ENCODE data around the gene RERE.
A peak's percentile ranks its signal among the peaks of the same experiment; 100 is the strongest.

Gene RERE

DNA sequence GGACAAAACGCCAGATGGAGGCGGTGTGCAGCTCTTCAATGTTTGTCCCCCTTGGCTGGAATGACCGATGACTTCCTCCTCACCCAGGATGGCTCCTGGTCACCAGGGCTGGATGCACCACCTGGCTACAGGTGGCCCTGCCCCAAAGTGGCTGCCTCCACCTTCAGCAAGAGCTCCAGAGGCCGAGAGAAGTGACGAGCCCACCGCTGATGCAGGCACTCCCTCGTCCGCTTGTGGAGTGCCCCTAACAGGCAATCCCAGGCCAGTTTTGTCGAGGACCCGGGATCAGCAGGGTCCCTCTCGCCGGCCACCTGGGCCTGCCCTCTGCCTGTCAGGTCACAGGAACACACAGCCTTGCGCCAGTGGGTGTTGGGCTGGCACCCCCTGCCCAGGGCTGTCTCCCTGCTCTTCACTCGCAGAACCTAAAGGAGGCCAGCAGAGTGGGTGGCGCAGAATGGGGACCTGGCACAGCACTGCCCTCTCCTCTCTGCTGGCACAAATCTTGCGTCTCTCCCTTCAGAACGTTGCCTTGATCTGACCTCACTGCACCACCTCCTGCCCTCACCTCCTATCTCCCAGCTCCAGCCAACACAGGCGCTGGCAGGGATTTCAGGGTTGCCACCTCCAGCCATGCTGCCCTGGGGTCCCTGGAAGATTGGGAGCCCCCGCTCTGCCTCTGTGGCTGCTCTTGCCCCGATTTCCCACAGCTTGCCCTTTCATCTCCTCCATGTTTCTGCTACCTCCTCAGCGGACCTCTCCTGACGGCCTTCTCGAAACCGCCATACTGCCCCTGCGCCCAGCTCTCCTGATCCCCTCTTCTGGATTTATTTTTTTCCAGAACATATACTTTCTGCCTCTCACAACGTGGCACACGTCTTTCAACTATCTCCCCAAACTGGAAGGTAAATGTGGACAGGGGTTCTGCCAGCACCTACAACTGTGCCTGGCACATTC is 460.9 kb downstream of the RERE start:
- no peak for DNase-seq

DNA sequence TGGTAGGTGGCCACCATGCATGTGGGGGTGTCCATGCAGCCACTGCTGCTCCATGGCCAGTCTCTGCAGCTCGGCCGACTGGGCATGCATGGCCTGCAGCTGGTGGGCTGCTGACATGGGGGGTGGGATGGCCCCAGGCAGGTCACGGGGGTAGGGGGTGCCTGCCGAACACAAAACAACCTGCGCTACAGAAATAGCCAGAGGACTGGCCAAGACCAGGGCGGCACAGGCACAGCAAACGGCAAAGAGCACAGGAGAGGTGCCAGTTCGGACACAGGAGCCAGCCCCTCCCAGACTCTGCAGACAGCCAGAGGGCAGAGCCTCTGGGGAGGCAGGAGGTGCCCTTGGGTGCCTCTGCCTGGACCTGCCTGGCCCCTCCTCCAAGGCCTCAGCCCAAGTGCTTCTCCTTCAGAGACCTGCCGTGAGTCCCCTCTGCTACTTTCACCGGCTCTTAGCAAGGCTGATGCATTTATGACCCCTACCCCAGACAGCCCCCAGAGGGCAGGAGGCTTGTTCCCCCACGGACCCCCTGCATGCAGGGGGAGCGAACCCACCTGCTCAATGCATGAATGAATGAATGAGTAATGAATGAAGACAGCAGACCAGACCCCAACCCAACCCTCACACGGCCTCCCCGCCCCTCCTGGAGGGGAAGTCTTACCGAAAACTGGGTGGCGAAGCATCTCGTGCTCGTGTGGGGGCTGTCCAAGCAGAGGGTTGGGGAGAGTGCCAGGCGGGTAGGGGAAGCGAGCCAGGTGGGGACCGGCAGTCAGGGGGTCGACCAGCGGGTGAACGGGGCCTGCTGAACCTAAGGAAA is 461.8 kb downstream of the RERE start:
- no peak for DNase-seq

DNA sequence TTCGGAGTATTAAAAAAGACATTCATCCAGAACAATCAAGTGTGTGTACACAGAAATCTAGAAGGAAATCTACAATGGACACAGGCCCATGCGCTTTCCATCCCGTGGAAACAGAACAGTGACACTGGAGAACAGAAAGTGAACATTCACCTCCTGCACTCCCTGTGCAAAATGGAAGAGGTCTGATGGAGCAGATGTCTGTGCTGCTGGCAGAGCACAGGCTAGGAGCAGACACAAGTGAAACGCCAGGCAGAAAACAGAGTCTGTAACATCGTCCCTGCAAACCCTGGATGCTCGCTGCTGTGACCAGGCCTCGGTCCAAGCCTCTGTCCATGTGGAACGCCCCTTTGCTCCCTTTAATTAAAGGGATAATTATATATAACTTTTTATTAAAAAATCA is 463.4 kb downstream of the RERE start:
- DNase-seq, result no peak

DNA sequence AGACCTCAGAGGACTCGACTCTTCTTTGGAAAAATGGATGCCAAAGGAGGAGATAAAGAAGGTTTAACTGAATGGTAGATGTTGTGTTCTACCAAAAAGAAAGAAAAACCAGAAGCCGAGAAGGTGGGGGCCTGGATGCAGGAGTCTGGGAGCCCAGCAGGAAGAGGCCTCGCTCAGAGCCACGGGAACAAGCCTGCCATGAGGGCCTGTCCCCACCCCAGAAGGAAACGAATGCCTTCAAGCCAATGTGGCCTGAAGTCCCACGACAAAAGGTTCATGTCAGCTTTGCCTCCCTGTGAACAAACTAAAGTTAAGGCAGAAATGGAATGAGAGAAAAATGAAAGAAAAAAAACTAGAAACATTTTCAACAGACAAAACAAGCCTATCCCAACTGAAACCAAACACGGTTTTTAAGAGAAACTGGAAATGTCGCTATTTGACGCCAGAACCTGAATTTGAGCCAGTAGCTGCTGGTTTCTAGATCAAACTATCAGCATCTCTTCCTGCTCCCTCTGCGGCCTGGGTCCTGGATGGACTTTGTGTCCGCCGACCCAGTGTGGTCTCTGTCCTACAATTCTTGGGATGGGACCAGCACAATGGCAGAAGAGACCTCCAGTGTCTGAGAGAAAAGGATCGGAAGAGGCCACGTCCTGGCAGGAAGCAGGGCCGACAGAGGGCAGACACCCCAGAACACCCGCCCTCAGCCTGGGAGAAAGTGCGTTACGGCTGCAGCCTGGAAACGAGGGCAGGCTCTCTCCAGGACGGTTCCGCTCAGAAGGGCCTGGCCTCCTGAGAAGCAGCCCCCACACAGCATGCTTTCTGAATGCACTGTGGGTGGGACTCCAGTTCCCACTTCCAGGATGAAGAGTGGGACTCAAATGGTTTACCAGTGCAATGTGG is 464.3 kb downstream of the RERE start:
- no peak for DNase-seq

DNA sequence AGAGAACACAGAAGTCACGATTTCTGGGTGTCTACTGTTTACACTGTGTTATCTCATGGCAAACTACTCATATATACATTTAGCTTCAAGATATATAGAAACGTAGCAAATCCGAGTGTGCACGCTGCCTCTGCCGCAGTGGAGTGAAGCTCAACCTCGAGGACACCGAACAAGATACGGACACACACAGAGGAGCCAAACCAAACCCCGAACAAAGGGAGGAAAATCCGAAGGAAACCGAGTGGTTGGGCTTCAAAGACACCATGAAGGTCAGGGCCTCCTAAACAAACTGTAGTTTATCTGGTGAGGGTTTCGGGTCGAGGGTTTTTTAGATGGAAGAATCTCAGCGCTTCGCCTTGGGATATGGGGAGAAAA is 465.0 kb downstream of the RERE start:
- DNase-seq, result no peak

DNA sequence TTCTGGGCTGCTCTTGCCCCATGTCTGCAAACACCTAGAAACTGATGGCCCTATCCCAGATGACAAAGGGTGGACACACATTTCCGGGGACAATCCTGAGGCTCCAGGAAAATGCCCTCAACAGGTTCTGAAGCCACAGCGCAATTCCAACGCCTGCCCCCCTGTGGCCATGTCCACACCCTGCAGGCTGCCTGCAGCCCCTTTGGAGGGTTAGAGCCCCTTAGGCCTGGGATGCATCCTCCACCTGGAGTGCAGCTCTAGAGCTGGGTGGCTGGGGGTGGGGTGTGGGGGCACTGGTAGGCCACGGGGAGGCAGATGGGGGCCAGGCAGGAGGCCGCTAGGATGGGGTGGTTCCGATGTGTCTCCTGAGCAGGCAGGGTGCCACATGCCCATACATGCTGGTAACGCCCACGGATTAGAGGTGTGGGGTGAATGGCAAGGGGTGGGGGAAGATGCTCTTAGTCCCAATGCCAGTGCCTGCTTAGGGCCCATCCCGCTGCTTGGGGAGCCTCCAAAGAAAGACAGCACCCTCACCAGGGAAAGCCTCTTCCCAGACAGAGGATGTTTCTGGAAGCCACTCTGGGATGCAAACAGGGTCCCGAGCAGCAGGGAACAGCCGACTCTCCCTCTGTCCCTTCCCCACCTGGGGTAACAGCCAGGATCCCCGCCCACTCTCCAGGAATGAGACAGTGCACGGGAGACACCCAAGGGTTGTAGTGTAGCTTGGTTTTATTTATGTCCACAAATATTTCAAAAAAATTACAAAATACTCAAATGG is 465.6 kb downstream of the RERE start:
- peak in 1 of 6 experiments; percentile 21 for DNase-seq

DNA sequence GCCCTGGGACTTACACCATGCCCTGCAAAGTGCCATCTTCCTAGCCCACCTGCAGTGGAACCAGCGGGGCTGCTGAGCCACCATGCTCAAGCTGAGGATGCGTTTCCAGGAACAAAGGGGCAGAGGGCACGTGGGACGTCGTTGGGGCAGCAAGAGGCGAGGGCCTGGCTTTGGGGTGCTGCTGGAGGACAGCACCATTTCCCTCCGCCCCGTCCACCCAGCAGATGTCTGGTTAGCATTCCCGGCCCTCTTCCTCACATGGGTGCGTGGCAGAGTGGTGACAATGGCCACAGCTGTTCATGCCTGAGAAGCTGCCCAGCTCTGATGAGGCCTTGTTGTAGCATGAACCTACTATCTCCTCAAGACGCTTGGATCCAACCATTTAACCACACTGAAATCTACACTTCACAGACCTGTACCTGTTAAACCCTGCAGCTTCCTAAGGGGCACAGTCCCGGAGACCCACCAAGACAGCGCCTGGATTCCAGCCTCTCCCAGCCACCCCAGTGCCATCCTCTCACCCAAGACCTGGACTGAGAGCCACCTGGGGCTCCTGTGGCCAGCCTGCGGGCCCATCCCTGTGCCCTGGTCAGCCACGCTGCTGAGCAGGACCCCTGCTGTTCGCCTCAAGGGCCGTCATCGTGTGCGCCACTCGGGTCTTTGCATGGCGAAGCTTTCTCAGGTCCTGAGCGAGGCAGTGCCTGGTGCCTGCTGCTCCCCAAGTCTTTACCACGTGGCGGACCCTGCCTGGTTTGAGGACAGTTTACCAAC is 466.3 kb downstream of the RERE start:
- DNase-seq, result peak in 1 of 6 experiments; percentile 7

DNA sequence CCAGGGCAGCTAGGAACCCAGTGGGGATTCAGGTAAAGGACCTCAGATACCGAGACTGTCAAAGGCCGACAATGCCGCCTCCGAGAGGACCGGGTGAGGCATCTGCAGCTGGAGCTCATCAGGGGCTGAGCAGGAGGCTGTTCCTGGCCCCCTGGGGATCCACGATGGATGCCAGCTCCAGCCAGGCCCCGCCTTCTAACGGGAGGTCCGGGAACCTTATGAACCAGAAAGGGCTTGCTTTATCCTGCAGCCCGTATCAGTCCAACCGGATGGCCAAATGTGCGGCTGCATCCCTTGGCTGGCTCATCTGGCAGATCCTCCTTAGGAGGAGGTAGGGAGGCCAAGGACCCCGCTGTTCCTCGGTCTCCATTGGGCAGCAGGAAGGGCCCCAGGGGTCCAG is 467.5 kb downstream of the RERE start:
- DNase-seq, result no peak

DNA sequence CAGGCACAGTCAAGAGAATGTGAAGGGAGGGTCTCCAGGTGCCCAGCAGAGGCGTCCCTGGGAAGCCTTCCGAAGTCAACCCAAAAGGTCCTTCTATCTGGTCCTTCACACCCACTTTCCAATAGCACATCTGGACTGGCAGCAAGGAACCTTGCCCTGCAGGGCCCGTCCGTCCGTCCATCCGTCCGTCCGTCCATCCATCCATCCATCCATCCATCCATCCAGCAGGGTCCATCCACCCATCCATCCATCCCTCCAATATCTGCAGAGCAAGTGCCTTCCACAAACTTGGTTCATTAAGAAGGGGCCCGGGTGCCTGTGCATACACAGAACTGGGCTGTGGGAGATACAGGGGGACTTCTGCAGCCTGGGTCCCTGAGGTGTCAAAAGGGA is 468.0 kb downstream of the RERE start:
- no peak for DNase-seq

DNA sequence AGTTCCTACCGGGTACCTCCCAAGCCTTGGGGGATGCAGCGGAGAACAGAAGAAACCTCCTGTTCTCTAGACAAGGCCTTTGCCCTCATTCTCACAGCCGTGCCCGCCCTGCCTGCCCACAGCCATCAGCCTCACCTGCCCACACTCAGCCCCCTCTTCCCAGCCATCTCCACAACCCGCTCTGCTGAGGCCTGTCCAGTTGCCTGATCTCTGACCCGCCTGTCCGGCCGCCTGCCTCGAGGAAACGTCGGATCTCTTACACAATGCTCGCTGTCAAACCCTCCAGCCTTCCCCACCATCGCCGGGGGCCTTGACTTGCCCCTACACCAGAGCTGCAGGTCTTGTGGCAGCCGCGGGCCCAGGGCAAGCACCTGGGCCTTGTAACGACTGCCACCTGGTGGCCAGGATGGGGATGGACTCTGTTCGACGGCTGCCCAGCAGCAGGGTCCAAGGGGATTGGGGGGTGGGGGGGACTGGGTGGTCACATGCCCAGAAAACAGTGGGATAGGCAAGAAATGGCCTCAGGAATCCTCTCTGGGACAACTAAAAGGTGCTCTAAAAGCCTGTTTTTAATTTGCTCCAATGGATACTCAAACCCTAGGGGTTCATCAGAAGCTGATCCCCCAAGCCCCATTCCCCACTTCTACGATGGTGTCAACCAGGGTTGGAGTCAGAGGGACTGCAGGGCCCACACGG is 468.5 kb downstream of the RERE start:
- DNase-seq, result peak; percentile 43 to 78 (median 60)

DNA sequence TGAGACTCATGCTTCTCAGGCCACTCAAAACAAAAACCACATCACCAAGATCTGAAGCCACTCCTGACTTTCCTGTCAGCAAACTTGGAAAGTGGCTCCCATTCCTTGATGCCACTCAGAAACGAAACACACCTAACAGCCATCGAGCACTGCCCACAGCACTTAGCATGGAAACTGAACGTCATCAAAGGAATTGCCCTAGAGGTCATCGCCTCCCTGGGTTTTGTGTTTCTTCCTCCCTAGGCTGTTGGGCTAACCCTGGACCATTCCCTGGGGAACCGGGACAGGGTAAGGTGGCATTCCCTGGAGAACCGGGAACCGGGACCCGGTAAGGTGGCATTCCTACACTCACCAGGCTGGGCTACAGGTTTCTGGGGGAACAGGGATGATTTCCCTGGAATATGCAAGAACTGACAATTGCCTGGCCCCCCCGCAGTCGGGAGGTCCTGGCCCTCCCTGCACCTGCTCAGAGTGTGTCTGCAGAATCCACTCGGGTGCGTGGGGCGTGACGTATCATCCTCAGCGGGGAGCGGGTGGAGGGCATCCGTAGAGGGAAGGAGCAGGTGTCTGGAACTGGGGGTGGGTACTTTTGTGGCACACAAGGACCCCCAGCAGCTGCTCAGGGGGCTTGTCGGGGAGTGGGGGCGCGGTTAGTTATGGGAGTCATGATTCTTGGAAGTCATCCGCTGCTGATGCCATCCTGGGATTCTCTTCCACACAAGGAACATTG is 469.2 kb downstream of the RERE start:
- DNase-seq, result no peak

DNA sequence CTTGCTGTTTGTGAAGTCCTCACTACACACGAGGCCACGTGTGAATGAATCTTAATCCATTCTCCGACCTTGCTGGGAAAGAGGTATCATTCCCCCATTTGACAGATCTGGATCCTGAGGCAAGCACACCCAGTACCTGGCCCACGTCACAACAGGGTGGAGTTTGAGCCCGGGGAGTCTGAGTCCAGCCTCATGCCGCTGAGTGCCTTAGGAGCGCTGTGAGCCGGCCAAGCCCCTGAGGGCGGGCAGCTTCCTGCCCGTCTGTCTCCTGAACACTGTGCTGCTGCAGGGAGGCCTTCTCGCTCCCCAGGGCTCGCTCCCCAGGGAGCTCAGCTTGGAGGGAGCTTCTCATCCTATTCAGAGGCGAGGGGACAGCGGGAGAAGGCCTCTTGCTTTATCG is 469.8 kb downstream of the RERE start:
- DNase-seq, result no peak

DNA sequence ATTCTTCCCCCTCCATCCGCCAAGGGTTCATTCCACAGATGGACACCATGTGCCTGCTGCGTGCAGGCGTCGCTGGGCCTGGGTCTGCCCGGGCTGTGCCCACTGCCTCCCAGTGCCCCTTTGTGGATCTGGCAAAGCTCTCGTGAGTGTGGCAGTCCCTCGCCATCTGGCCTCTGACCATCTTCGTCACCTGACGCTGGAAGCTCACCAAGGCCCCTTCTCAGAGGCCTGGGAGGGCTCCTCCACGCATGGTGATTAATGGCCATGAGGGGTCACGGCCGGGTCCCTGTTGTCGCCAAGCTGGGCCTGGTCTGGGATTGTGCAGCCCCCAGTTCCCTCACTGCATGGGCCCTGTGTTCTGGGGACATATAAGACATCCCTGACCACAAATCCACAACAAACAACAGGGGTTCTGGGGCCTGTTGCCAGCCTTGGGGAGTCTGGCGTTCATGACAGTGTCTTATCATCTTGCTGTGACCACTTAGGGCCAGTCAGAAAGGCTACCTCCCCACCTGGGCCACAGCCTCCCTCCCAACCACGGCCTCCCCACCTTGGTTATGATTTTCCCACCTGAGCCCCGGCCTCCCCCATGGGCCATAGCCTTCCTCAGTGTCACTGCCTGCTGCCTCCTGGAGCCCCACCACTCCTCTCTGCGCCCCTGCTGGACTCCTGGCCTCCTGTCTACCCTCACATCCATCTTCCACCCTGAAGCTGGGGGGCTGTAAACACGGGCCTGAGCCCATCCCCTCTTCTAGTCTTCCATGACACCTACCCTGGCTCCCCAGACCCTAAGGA is 471.6 kb downstream of the RERE start:
- no peak for DNase-seq

DNA sequence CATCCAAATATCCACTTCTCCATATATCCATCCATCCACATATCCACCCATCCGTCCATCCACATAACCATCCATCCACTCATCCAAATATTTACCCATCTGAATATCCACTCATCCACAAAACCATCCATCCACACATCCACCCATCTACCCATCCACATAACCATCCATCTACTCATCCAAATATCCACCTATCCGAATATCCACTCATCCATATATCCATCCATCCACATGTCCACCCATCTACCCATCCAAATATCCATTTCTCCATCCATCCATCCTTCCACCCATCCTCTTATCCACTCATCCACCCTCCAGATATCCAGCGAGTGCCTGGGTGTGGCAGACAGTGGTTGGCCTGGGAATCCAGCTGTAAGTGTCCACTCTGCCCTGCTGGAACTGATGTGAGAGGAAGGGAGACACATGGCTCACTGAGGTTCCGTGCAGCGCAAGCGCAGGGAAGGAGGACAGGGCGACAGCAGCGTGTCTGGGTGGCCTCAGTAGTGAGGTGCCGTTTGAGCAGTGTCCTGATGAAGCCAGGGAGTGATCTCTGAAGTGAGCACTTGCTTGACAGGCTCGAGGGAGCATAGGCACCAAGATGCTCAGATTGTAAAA is 472.4 kb downstream of the RERE start:
- no peak for DNase-seq

DNA sequence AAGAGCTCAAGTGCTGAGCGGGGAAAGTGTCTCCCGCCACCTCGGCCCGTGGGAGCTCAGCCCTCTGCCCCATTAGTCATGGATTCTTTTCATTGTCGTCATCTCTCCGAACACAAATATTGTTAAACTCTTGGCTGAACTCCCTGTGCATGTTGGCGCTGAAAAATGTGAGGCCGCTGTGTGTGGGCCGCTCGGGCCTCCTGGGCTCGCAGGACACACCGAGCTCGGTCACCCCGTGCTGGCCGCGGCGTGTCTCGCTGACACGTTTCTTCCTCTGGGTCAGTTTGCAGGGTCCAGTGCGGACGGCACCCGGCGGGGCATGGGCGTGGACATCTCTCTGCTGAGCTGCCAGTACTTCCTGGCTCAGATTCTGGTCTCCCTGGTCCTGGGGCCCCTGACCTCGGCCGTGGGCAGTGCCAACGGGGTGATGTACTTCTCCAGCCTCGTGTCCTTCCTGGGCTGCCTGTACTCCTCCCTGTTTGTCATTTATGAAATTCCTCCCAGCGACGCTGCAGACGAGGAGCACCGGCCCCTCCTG is 473.9 kb downstream of the RERE start:
- no peak for DNase-seq

DNA sequence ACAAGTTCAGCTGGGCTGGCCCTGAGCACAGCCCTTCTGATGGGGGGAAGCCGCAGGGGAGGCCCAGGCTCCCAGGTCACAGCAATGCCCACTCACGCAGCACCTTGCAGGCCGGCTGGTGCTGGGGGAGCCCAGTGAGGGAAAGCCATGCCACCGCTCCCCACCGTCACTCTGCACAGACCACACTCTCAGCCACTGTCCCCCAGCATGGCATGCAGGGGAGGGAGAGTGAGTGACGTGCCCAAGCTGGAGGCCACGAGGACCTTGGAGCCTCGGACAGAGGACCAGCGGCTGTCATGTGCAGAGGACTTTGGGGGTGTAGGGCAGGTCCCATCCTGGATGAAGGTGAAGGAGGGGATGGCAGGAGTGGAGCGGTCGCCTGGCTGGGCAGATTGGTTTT is 474.4 kb downstream of the RERE start:
- DNase-seq, result no peak

DNA sequence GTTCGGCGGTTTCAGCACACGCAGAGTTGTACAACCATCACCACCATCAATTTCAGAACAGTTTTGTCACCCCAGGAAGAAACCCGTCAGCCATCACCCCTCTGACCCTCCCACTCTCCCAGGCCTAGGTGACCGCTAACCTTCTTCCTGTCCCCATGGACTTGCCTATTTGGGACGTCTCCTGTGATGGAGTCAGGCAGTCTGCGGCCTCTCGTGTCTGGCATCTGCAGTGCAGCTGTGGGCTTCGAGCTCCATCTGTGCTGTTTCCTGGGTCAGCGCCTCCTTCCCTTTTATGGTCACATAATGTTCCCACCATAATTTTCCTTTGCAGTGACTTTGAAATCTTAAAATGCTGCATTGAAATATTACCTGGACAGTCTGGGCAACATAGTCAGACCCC is 475.1 kb downstream of the RERE start:
- no peak for DNase-seq

DNA sequence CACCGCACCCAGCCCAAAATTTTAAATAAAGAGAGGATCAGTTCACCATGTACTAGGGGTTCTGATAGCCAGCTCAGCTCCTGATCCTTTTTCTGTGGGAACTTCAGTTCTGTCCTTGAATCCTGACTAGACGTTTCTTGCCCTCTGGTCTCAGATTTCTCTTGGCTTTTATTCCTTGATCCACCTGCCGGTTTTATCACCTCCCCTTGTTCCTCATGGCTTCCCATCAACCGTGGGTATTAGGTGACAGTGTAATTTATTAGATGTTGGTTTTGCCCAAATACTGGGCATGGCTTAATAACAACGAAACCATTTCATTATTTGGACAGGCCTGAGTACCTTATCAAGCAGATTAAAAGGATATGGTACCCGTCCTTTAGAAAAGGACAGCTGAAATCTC is 477.0 kb downstream of the RERE start:
- no peak for DNase-seq
